GM18505 (cell line): ENCODE data around the gene EEIG1.

Experiments used
- ATAC-seq: cut with Tn5 transposase; IDR thresholded peaks from one replicate; pipeline ENCODE4 v1.9.1; 2021; ENCODE audit not compliant: unreplicated experiment
- POLR2A ChIP-seq: IDR thresholded peaks from 4 replicates; pipeline ENCODE4 v1.6.1; 2011; ENCODE audit warnings: borderline replicate concordance; ENCODE audit not compliant: insufficient read depth, insufficient read length; ENCODE audit errors: extremely low read depth

The EEIG1 gene

DNA sequence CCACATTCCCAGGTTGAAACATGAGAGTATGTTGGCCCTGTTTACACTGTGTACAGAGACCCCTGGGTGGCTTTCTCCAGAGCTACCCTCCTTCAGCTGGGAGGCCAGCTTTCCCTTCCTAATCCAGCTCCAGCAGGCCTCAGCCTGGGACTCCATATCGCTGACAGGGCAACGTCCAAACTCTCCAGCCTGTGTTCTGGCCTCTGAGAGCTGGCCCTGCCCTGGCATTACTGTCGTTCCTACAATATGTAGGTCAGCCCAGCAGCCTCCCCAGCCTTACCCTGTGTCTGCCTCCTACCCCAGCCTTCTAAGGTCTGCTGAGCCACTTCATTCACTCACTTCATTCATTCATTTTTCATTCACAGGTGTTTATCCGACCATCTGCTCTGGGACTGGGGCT lies 8.3 kb upstream of the EEIG1 start:
- no peak for TF ChIP-seq POLR2A
- no peak for ATAC-seq

DNA sequence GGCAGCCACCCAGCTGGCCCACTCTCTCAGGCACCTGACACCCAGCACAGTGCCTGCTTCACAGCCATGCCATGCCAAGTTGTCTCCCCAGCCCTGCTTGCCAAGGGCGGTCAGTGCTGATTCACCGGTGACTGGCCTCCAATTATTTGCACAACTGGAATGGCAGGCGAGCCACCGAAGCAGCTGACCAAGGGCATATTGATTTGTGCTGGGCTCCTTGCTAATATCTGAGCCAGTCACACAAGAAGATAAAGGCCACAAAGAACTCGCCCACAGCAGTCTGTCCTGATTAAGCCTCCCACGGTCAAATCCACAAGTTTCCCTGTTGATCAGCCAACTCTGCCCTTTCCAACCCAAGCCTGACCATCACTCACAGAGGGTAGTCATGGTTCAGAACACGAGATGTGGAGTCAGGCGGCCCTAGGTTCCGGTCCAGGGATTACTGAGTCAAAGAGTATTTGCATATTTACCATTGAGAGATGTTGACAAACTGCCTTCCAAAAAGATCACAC lies 6.4 kb upstream of the EEIG1 start:
- ATAC-seq = no peak
- no peak for TF ChIP-seq POLR2A

DNA sequence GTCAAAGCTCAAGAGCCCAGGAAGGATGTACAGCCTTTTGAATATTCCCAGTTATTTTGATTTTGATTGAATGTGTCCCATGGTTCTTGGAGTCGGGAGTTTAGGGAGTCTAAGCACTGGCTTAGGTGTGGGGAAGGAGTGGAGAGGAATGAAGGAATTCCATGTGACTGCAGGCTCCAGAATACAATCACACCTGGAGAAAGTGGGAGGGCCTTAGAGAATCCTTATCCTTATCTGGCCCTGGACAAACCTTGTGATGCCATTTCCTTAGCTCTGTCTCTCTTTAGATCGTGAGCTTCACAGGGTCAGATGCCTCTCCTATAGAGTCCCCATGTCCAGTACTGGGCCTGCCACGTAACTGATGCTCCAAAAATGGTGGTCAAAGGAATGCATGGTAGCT lies 4.2 kb upstream of the EEIG1 start:
- TF ChIP-seq POLR2A = no peak
- ATAC-seq = no peak

DNA sequence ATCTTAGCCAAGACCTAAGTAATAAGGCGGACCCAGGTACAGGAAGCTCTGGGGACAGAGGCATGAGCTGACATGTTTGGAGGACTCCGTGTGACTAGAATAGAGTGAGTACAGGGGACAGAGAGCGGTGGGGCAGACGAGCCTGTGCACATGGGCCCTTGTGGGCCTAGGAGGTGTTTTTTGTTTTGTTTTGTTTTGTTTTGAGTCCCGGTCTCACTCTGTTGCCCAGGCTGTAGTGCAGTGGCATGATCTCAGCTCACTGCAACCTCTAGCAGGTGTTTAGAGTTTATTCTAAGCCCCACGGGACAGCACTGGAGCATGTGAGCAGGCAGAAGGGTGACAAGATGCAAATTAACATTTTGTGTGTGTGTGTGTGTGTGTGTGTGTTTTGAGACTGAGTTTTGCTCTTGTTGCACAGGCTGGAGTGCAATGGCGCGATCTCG lies 3.1 kb upstream of the EEIG1 start:
- no peak for ATAC-seq
- TF ChIP-seq POLR2A = peak; percentile 46

DNA sequence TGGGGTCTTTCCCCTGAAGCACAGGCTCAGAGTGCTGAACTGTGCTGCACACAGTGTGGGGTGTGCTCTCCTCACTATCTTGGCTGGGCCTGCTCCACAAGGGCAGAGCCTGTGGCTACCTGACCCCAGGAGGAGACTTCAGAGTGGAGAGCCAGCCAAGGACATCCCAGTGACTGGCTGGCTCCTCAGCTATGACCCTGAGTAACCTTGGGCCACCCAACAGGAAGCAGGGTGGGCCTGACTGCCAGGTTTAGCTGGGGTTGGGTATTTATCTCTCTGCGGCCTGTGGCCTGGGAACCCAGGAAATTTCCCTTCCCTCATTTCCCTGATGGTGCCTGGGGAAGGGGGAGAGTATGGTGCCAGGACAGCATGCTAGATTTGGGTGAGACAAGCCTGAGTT lies 2.1 kb upstream of the EEIG1 start:
- no peak for ATAC-seq
- TF ChIP-seq POLR2A = no peak

DNA sequence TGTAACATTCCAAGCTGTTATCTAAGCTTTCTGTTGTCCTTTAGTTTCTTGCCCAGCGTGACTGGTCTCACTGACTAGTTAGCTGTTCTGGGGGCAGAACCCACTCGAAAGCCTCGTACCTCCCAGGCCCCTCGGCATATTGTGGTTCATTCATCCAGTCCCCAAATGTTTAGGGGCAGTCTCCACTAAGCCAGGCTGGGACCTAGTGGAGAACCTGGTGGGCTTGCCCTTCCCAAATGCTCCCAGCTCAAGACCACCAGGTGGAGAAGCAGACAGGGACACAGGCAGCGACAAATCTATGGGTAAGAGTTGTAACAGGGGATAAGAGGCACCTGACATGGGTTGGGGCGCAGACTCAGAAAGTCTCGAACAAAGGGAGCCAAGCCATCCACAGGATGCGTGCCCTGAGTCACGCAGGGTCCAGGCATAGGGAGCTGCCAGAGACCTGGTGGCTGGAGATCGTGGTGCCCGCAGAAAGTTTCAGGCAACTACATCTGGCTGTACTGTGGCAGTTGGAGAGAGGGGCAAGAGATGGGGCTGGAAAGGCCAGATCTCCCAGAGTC lies 851 bp upstream of the EEIG1 start:
- no peak for TF ChIP-seq POLR2A
- ATAC-seq = no peak

DNA sequence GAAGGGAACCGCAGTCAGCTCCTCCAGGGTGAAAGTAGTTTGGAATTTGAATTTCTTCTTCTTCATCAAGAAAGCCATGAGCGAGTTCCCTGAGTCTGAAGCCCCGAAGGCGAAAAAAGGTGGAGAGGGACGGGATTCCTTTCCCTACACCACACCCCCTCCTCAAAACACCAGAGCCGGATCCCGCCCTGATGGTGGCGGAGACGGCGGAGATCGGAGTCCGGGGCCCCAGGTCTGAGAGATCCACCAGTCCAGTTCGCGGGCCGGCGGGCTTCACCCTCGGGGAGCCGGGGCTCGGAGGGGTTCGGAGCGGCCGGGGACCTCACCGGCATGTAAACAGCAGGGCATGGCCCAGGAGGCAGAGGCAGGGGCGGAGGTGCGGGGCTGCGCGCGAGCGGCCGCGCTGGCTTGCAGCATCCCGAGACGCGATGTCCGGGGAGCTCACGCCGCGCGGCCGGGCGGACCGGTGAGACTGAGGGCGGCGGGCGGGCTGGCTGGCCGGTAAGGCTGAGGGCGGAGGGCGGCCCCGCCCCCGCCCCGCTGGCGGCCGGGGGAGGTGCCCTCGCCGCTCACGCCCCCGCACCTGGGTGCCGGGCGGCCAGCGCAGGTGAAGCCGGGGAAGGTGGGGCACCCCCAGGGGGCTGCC lies 606 bp downstream of the EEIG1 start:
- TF ChIP-seq POLR2A = no peak
- ATAC-seq = peak; percentile 29

DNA sequence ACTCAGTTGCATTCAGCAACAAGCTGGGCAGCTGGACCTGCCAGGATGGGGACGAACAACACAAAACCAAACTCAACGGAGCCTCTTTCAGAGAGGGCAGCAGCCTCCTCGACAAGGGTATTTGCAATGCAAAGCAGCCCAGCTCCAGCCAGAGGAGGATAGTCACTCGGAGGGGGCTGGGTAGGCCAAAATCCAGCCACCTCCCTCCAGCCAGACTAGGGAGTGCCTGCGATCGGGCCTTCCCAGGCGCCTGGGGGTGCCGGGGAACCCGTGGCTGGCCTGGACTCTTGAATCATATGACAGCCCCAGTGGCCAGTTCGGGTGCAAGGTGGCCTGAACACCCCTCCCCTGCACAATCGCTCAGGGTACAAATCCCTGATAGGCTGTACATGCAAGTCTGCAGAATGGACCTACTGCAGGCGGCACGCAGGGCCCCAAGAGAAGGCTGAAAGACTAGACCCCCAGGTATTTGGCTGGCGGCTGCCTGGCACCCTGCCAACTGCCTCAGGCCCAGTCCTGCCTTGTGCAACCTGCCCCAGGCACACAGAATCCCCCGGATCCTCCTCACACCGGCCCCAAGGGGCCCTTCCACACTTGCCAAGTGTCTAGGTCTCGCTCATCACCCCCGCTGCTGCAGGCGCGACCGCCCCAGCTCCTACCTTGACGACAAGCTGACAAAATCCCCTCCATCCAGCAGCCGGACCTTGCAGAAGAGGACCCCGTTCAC lies 1.3 kb downstream of the EEIG1 start:
- TF ChIP-seq POLR2A = peak; percentile 89
- ATAC-seq = no peak

DNA sequence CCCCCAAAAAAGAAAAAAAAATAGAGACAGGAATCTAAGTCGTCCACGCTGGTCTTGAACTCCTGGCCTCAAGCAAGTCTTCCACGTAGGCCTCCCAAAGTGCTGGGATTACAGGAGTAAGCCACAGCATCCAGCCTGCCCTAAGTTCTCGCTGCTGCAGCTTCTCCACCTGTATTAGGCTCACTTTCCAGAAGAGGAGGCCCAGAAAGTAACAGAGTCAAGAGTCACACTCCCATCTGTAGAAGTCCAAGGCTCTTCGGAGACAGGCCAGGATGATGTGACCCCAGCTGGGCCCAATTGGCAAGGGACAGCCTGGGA lies 1.8 kb downstream of the EEIG1 start:
- TF ChIP-seq POLR2A = no peak
- no peak for ATAC-seq

DNA sequence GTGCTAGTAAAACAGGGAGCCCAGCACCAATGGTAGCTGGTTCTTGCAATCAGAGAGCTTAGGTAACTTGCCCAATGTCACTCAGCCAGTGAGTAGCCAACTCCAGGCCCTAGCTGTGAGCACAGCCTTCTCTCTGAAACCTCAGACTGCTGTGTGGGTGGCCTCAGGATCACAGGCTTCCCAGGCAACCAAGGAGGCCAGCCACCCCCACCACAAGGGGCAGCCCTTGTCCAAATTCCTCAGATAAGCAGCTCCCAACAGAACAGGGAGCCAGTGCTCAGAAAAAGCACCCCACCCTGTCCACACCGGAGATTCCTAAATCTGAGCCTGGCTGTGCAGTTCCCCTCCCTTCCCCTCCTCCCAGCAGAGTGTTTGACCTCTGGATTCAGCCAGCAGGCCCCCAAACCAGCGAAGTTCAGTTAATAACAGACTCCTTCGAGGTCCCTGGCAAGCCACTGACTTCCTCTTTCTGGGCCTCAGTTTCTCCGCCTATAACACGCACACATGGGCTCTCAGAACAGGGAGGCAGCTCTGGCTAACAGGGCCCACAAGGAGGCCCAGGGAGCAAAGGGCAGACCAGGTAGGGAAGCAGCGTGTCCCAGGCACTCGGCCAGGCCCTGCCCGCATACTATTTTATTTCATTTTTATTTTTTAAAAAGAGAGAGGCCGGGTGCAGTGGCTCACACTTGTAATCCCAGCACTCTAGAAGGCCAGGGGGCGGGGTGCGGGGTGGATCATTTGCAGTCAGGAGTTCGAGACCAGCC lies 2.7 kb downstream of the EEIG1 start:
- ATAC-seq = no peak
- no peak for TF ChIP-seq POLR2A

DNA sequence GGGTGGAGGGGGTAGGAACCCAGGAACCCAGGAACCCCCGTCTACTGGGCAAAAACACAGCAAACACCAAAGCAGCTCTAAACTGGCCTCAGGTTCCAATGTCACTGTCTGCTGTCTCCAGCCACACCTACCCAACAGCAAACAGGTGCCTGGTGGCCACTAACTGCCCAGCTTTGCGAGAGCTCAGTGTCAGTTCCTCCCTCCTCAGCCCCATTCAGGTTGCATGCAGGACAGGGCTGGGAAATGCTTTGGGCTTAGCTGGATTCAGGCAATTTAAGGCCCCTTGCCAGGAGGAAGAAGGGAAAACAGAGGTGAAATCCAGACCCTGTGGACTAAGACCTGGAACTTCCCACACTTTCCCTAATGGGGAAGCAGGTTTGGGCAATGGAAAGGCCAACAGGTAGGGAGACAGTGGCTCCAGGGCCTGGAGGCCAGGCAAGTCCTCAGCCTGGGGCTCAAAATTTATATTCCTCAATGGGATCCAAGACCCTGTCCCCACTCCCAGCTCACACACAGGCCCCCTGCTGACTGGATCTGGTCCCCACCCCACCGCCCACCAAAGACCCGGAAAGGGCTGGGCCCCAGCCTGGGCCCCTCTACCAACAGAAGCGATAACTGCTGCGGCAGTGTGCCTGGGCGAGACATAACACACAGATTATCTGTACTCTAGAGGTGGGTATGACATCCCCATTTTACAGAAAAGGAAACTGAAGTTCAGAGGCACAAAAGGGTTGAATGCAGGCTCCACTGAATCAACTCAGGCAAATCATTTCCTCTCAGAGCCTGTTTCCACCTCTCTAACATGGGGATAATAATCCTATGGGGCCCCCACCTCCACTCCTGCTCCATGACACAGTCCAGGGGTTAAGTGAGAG lies 3.5 kb downstream of the EEIG1 start:
- no peak for TF ChIP-seq POLR2A
- ATAC-seq = no peak

DNA sequence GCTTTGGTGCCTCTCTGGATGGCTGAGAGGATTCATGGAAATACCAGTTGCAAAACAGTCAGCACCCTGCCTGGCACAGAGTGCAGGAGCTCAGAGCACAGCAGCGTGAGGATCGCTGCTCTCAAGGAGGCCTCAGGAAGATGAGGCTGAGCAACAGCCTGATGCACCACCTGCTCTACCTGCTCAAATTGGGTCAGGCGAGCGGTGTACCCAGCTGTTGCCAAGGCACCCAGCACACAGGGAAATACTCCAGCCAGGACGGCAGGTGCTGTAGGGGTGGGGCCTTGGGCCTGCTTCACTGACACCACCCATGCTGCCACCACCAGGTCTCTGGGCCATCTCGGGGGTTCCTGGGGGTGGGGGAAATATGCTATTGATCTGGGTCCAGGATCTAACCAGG lies 4.3 kb downstream of the EEIG1 start:
- no peak for TF ChIP-seq POLR2A
- no peak for ATAC-seq
